Kidney epithelial cell (primary cell): Measurements from ENCODE around the gene AOPEP. TPM values are rescaled to one million over a fixed set of nuclear protein-coding genes. Genes with fewer than 3 reads are reported as not detected.

ENCODE experiments used
- DNase-seq: peaks from one replicate; pipeline ENCODE4 v3.0.0-alpha.2; 2010; ENCODE audit warnings: low read depth
- H3K27me3 ChIP-seq: 2 replicates; pipeline ENCODE4 v1.6.0; 2011; ENCODE audit warnings: low read length; ENCODE audit not compliant: control insufficient read depth, insufficient read depth
- H3K36me3 ChIP-seq: 2 replicates; pipeline ENCODE4 v1.5.1; 2011; ENCODE audit warnings: low read length; ENCODE audit not compliant: control insufficient read depth, insufficient read depth
- H3K4me3 ChIP-seq: 2 replicates; pipeline ENCODE4 v1.5.1; 2011; ENCODE audit warnings: low read depth, mild to moderate bottlenecking, control low read depth, low read length
- CTCF ChIP-seq: IDR thresholded peaks from 2 replicates; pipeline ENCODE4 v1.5.1; 2011; ENCODE audit warnings: mild to moderate bottlenecking, moderate library complexity, low read length, control low read depth, inconsistent platforms; ENCODE audit not compliant: insufficient read depth, poor library complexity, severe bottlenecking
- total RNA-seq: library from RNA; depleted of rRNA; stranded (reverse); fragments of >200 nt; gene quantifications from 2 replicates; pipeline ENCODE4 v1.2.3, GENCODE V29; 2015

AOPEP gene
- total RNA-seq, 1 donor from 2014 or later: 17.4 TPM

GRCh38 chr9:95127249-95128176, 401.0 kb downstream of the AOPEP start:
- H3K4me3 ChIP-seq: peak overlapping the region; percentile 31
- TF ChIP-seq CTCF: peak; percentile 100
- DNase-seq: no peak
- no peaks in the 10 kb centered on the region for H3K27me3 ChIP-seq
- no peaks in the 10 kb centered on the region for H3K36me3 ChIP-seq

- TF ChIP-seq CTCF: no peak
- no peaks in the 10 kb centered on the region for H3K27me3 ChIP-seq
- H3K4me3 ChIP-seq: no peak overlapping the region
- no peak for DNase-seq
- H3K36me3 ChIP-seq: no peaks in the 10 kb centered on the region
These were observed 401.7 kb downstream of the AOPEP start for GRCh38 chr9:95128177-95128524.

GRCh38 chr9:95129476-95130291, 403.2 kb downstream of the AOPEP start:
- Histone ChIP-seq H3K36me3 (no peaks in the 10 kb centered on the region), H3K4me3 (no peak overlapping the region), H3K27me3 (no peaks in the 10 kb centered on the region)
- no peak for TF ChIP-seq CTCF
- no peak for DNase-seq

- no peaks in the 10 kb centered on the region for H3K27me3 ChIP-seq
- no peak for TF ChIP-seq CTCF
- H3K4me3 ChIP-seq: no peak overlapping the region
- no peak for DNase-seq
- no peaks in the 10 kb centered on the region for H3K36me3 ChIP-seq
These were observed 404.0 kb downstream of the AOPEP start for GRCh38 chr9:95130484-95130883.

GRCh38 chr9:95131023-95131943, 404.8 kb downstream of the AOPEP start:
- TF ChIP-seq CTCF: peak; percentile 89
- H3K36me3 ChIP-seq: no peaks in the 10 kb centered on the region
- DNase-seq: no peak

More at GRCh38 chr9:95131023-95131943, 404.8 kb downstream of the AOPEP start:
- Histone ChIP-seq H3K27me3 (no peaks in the 10 kb centered on the region), H3K4me3 (no peak overlapping the region)
